Neuronal stem cell (in vitro differentiated cells): ENCODE data around the gene ZNF527.

Source experiments
- DNase-seq: peaks from one replicate; pipeline ENCODE4 v3.0.0-alpha.2; 2013; ENCODE audit warnings: low spot score
- H2AFZ ChIP-seq: one replicate; pipeline ENCODE4 v1.6.1; 2013; ENCODE audit warnings: mild to moderate bottlenecking, low read length, inconsistent platforms
- H2AK5ac ChIP-seq: 2 replicates; pipeline ENCODE4 v1.6.1; 2013; ENCODE audit warnings: low read depth, mild to moderate bottlenecking, inconsistent platforms, low read length, moderate library complexity, mixed read lengths
- H2BK120ac ChIP-seq: 2 replicates; pipeline ENCODE4 v1.6.1; 2013; ENCODE audit warnings: low read depth, mild to moderate bottlenecking, inconsistent platforms, low read length, moderate library complexity, mixed read lengths
- H2BK12ac ChIP-seq: one replicate; pipeline ENCODE4 v1.6.1; 2013; ENCODE audit warnings: low read length, inconsistent platforms
- H2BK15ac ChIP-seq: 2 replicates; pipeline ENCODE4 v1.6.1; 2013; ENCODE audit warnings: mild to moderate bottlenecking, low read length, inconsistent platforms, mixed read lengths
- H2BK5ac ChIP-seq: one replicate; pipeline ENCODE4 v1.6.1; 2013; ENCODE audit warnings: inconsistent platforms, mild to moderate bottlenecking, low read length, moderate library complexity
- H3K14ac ChIP-seq: one replicate; pipeline ENCODE4 v1.6.1; 2013; ENCODE audit warnings: low read length, inconsistent platforms
- H3K18ac ChIP-seq: 2 replicates; pipeline ENCODE4 v1.6.1; 2013; ENCODE audit warnings: low read length, inconsistent platforms
- H3K23ac ChIP-seq: 2 replicates; pipeline ENCODE4 v1.6.1; 2013; ENCODE audit warnings: low read depth, mild to moderate bottlenecking, mixed read lengths, low read length, inconsistent platforms; ENCODE audit not compliant: poor library complexity
- H3K27ac ChIP-seq: replicated peaks from 3 replicates; pipeline ENCODE4 v1.5.1; 2013; ENCODE audit warnings: low read length, inconsistent platforms
- H3K27me3 ChIP-seq, 3 experiments: 2 replicates each; pipeline ENCODE4 v1.6.1; 2013; ENCODE audit warnings: low read length in 3 of 3, mild to moderate bottlenecking in 2 of 3, inconsistent platforms in 1 of 3, low read depth in 1 of 3, mixed read lengths in 1 of 3, moderate library complexity in 1 of 3; ENCODE audit not compliant: control insufficient read depth in 3 of 3, insufficient read depth in 3 of 3
- H3K36me3 ChIP-seq, 2 donors: replicated peaks in 1 of 2; 2 replicates each; pipeline ENCODE4 v1.6.1; 2013; ENCODE audit warnings: low read length in 2 of 2; ENCODE audit not compliant: control insufficient read depth in 2 of 2, insufficient read depth in 2 of 2
- H3K4ac ChIP-seq: 2 replicates; pipeline ENCODE4 v1.6.1; 2013; ENCODE audit warnings: inconsistent platforms, mild to moderate bottlenecking, low read length, moderate library complexity
- H3K4me1 ChIP-seq, 2 donors: 1 replicate in 1 of 2; 2 replicates in 1 of 2; pipeline ENCODE4 v1.6.1; 2013; ENCODE audit warnings: low read length in 2 of 2, low read depth in 1 of 2; ENCODE audit not compliant: control insufficient read depth in 2 of 2, insufficient read depth in 1 of 2
- H3K4me2 ChIP-seq: one replicate; pipeline ENCODE4 v1.6.1; 2013; ENCODE audit warnings: mild to moderate bottlenecking, low read length, inconsistent platforms; ENCODE audit not compliant: insufficient read depth, poor library complexity, severe bottlenecking
- H3K4me3 ChIP-seq, 2 donors: 2 replicates each; pipeline ENCODE4 v1.5.1; 2013; ENCODE audit warnings: low read length in 2 of 2, mild to moderate bottlenecking in 2 of 2, inconsistent platforms in 1 of 2, moderate library complexity in 1 of 2
- H3K79me1 ChIP-seq: one replicate; pipeline ENCODE4 v1.6.1; 2013; ENCODE audit warnings: low read depth, mild to moderate bottlenecking, inconsistent platforms, low read length, moderate library complexity
- H3K9ac ChIP-seq: one replicate; pipeline ENCODE4 v1.6.1; 2013; ENCODE audit warnings: mild to moderate bottlenecking, low read depth, low read length, inconsistent platforms; ENCODE audit not compliant: poor library complexity
- H3K9me3 ChIP-seq, 2 donors: replicated peaks in 1 of 2; 2 replicates each; pipeline versions ENCODE3 to v1.6.1; 2013; ENCODE audit warnings: low read length in 2 of 2, mild to moderate bottlenecking in 2 of 2, inconsistent platforms in 1 of 2, low read depth in 1 of 2, mixed read lengths in 1 of 2, moderate library complexity in 1 of 2; ENCODE audit not compliant: control insufficient read depth in 2 of 2, insufficient read depth in 1 of 2
- H4K8ac ChIP-seq: one replicate; pipeline ENCODE4 v1.6.1; 2013; ENCODE audit warnings: low read depth, mild to moderate bottlenecking, inconsistent platforms, low read length, moderate library complexity
- H4K91ac ChIP-seq: one replicate; pipeline ENCODE4 v1.6.1; 2013; ENCODE audit warnings: low read length, low read depth, mild to moderate bottlenecking, inconsistent platforms; ENCODE audit not compliant: poor library complexity
- WGBS, 2 donors: extraction: QIAGEN DNeasy Blood & Tissue Kit; methylation state at CpG; one replicate each; pipeline ENCODE4 v1.1.7; 2013; ENCODE audit warnings: missing lambda C conversion rate in 2 of 2, mixed read lengths in 1 of 2; ENCODE audit not compliant: insufficient read length in 2 of 2, insufficient replicate concordance in 1 of 2; ENCODE audit errors: extremely low coverage in 2 of 2; 5-methylcytosine and 5-hydroxymethylcytosine counted together

ZNF527 gene

DNA sequence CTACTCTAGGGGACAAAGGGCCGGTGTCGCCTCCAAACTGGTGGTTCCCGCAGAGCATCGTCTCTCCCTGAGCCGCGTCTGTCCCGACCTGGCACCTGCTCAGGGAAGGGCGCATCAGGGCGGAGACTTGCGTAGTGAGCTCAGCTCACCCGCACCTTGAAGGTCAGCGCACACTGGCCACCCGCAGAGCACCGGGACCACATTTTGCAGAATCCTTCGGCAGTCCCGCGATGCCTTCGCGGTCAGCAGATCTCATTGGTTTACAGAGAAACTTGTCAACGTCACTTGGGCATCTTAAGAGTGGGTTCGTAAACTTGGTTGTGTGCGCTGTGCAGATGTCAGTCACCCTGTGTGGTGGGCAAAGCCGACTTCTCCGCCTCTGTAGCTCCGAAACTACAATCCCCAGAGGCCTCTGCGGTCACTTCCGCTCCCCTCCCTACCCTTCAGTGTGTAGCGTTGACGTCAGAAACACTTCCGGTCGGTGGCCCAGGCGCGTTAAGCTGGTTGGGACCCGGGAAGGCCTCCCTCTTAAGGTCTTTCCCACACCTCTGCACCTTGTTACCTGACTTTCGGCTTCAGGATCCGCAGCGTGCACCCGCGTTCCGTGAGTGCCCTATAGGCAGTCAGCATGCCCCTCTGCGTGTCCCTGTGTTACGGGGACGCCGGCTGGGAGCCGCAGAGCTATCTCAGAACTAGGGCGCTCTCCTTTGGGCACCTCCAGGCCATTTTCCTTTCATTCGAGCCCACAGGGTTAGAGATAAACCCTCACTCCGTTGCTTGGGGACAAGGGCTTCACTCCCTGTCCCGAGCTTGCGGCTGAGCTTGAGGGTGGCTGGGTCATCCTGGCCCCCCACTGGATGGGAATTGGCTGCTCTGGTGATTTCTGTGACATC, 36.5 kb upstream of the ZNF527 start:
- H4K8ac ChIP-seq = peak overlapping the region; percentile 66
- no peaks in the 10 kb centered on the region for H3K27me3 ChIP-seq
- H2BK120ac ChIP-seq = no peak overlapping the region
- H3K14ac ChIP-seq = peak overlapping the region; percentile 95
- H3K79me1 ChIP-seq = peaks cover 8% of the 10 kb centered on the region
- no CpG with 5 or more reads among the region's 50 CpGs for WGBS, 2 donors
- peak overlapping the region; percentile 92 for H3K9ac ChIP-seq
- peak overlapping the region; percentile 59 for H2AK5ac ChIP-seq
- peak overlapping the region; percentile 71 to 91 for H3K4me3 ChIP-seq
- H3K4me2 ChIP-seq = peak overlapping the region; percentile 89
- H3K4me1 ChIP-seq = peaks cover 0 to 9% of the 10 kb centered on the region in 2 donors
- no peak overlapping the region for H3K4ac ChIP-seq
- H4K91ac ChIP-seq = no peak overlapping the region
- peak; percentile 87 for DNase-seq
- H2BK5ac ChIP-seq = peak overlapping the region; percentile 21
- no peak overlapping the region for H3K27ac ChIP-seq
- peak overlapping the region; percentile 98 for H3K18ac ChIP-seq
- peak overlapping the region; percentile 70 for H3K23ac ChIP-seq
- no peak overlapping the region for H2BK12ac ChIP-seq
- H3K36me3 ChIP-seq = peaks cover 3 to 66% of the 10 kb centered on the region in 2 donors
- no peak overlapping the region for H2BK15ac ChIP-seq
- H2AFZ ChIP-seq = peak overlapping the region; percentile 87
- peaks cover 0 to 42% of the 10 kb centered on the region in 2 donors for H3K9me3 ChIP-seq

DNA sequence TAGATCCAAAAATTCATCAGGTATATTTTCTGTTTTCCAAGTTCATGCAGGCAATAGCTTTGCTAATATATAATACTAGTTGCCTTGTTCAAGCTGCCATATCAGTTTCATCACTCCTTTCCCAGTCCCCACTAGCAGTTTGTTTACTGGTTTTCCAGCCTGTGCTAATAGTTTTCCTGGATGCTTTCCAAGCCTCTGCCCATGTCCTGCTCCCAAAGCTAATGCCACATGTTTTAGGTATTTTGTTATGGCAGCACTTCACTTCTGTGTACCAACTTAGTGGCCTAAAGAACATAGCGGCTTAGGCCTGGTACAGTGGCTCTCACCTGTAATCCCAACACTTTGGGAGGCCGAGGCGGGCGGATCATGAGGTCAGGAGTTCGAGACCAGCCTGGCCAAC, 28.1 kb upstream of the ZNF527 start:
- no peak overlapping the region for H2AK5ac ChIP-seq
- no peak overlapping the region for H3K18ac ChIP-seq
- no peak overlapping the region for H2BK15ac ChIP-seq
- H3K4me3 ChIP-seq = no peak overlapping the region
- no peak overlapping the region for H3K14ac ChIP-seq
- H2BK5ac ChIP-seq = no peak overlapping the region
- peaks cover 3 to 50% of the 10 kb centered on the region in 2 donors for H3K9me3 ChIP-seq
- no peak overlapping the region for H2BK120ac ChIP-seq
- H3K4ac ChIP-seq = no peak overlapping the region
- no peak overlapping the region for H3K27ac ChIP-seq
- H4K8ac ChIP-seq = no peak overlapping the region
- no peak overlapping the region for H3K4me2 ChIP-seq
- H3K23ac ChIP-seq = no peak overlapping the region
- no peak overlapping the region for H3K9ac ChIP-seq
- no peaks in the 10 kb centered on the region for H3K4me1 ChIP-seq
- peaks cover 2% of the 10 kb centered on the region for H3K79me1 ChIP-seq
- no peaks in the 10 kb centered on the region for H3K27me3 ChIP-seq
- H4K91ac ChIP-seq = no peak overlapping the region
- H2BK12ac ChIP-seq = no peak overlapping the region
- no CpG with 5 or more reads among the region's 5 CpGs for WGBS, 2 donors
- DNase-seq = no peak
- no peak overlapping the region for H2AFZ ChIP-seq
- H3K36me3 ChIP-seq = peaks cover 21 to 88% of the 10 kb centered on the region in 2 donors

DNA sequence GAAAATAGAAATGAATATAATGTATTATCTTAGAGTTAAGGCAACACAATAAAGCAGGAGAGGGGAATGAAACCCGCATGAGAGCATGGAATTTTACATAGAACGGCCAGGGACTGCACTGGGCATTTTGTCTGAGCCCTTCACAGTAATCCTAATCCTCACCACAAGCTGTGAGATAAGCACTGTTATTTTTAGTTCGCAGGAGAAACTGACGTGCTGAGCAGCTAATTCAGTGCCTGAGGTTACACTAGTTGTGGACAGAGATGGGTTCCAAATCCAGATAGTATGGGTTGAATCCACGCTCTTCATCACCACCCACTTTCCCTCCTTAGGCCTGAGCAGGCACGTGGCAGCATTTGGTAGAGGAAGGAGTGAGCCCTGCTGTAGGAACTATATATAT, 24.8 kb upstream of the ZNF527 start:
- H2BK5ac ChIP-seq = peak overlapping the region; percentile 19
- no CpG with 5 or more reads among the region's 6 CpGs for WGBS, 2 donors
- H3K36me3 ChIP-seq = peaks cover 24 to 94% of the 10 kb centered on the region in 2 donors
- H3K18ac ChIP-seq = no peak overlapping the region
- H2BK120ac ChIP-seq = peak overlapping the region; percentile 6
- no peak overlapping the region for H2BK15ac ChIP-seq
- no peaks in the 10 kb centered on the region for H3K27me3 ChIP-seq
- peaks cover 2% of the 10 kb centered on the region for H3K79me1 ChIP-seq
- no peak for DNase-seq
- H3K14ac ChIP-seq = no peak overlapping the region
- no peak overlapping the region for H3K27ac ChIP-seq
- no peak overlapping the region for H2AK5ac ChIP-seq
- H3K9me3 ChIP-seq = peaks cover 3 to 37% of the 10 kb centered on the region in 2 donors
- H3K9ac ChIP-seq = no peak overlapping the region
- no peak overlapping the region for H3K4me3 ChIP-seq
- no peak overlapping the region for H3K4me2 ChIP-seq
- no peak overlapping the region for H2AFZ ChIP-seq
- H4K8ac ChIP-seq = no peak overlapping the region
- no peak overlapping the region for H4K91ac ChIP-seq
- no peaks in the 10 kb centered on the region for H3K4me1 ChIP-seq
- H3K4ac ChIP-seq = no peak overlapping the region
- no peak overlapping the region for H3K23ac ChIP-seq
- H2BK12ac ChIP-seq = no peak overlapping the region

DNA sequence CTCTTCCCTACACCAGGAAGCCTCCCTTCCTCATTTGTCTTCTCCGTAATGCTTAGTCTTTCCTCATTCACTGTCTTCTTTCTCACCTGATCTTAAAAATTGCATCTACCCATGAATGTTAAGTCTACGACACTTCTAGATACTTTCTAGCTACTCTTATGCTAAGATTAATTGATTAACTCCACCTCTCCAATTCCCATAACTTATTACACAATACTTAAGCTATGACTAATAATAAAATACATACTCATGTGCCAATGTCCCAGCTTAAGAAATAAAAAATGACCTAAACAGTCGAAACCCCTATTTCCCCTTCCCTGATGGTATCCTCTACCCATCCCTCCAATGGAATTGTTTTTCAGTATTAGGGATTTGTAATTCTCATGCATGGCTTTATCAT, 22.8 kb upstream of the ZNF527 start:
- Histone ChIP-seq H3K4me1 (no peaks in the 10 kb centered on the region), H3K27me3 (no peaks in the 10 kb centered on the region), H3K79me1 (no peaks in the 10 kb centered on the region), H3K9me3 (peaks cover 0 to 32% of the 10 kb centered on the region in 2 donors), H2AFZ (no peak overlapping the region), H2AK5ac (no peak overlapping the region), H4K91ac (no peak overlapping the region), H3K4me3 (no peak overlapping the region), H4K8ac (no peak overlapping the region), H3K14ac (no peak overlapping the region), H3K36me3 (peaks cover 24 to 96% of the 10 kb centered on the region in 2 donors), H2BK5ac (no peak overlapping the region), H3K23ac (no peak overlapping the region), H3K27ac (no peak overlapping the region), H3K4ac (no peak overlapping the region), H2BK15ac (no peak overlapping the region), H2BK120ac (no peak overlapping the region), H2BK12ac (no peak overlapping the region), H3K18ac (no peak overlapping the region), H3K9ac (no peak overlapping the region), H3K4me2 (no peak overlapping the region)
- WGBS, 2 donors = no CpG with 5 or more reads among the region's 3 CpGs
- DNase-seq = no peak
